BJ (cell line): Measurements from ENCODE around the gene EPB41L4A. TPM values are rescaled to one million over a fixed set of nuclear protein-coding genes. Genes with fewer than 3 reads are reported as not detected.

Experiments
- CTCF ChIA-PET: fragments of 350-600 bp; formaldehyde crosslinking; extraction: SDS; loops from one replicate; lab custom pipeline; 2021; ENCODE audit warnings: antibody characterized with exemption, inconsistent platforms; lab: Yijun Ruan, JAX
- POLR2A ChIA-PET: fragments of 300-600 bp; sonication (Branson Sonifier 250); formaldehyde crosslinking; extraction: SDS; loops from one replicate; lab custom pipeline; 2021; ENCODE audit warnings: antibody characterized with exemption; lab: Charles Lee
- DNase-seq: peaks from one replicate; pipeline ENCODE4 v3.0.0-alpha.2; 2011; ENCODE audit warnings: low read depth
- H3K27me3 ChIP-seq: 2 replicates; pipeline ENCODE4 v1.6.0; 2011; ENCODE audit warnings: low read length; ENCODE audit not compliant: control insufficient read depth, insufficient read depth
- H3K36me3 ChIP-seq: 2 replicates; pipeline ENCODE4 v1.5.1; 2011; ENCODE audit warnings: low read length; ENCODE audit not compliant: control insufficient read depth, insufficient read depth
- H3K4me3 ChIP-seq: 2 replicates; pipeline ENCODE4 v1.5.1; 2011; ENCODE audit warnings: low read depth, mild to moderate bottlenecking, control low read depth, low read length
- CTCF ChIP-seq: IDR thresholded peaks from 2 replicates; pipeline ENCODE4 v1.5.1; 2011; ENCODE audit warnings: low read depth, mild to moderate bottlenecking, control low read depth, inconsistent platforms, low read length, moderate library complexity; ENCODE audit not compliant: insufficient read depth
- polyA plus RNA-seq: library from polyadenylated mRNA; depleted of rRNA; stranded (reverse); fragments of >200 nt; gene quantifications from 2 replicates; pipeline ENCODE4 v1.2.3, GENCODE V29; 2011

The EPB41L4A gene
- polyA plus RNA-seq, 1 experiment: 0.04 TPM

GRCh38 chr5:112411903-112412302, 7.2 kb downstream of the EPB41L4A start:
- H3K4me3 ChIP-seq: no peak overlapping the region
- ChIA-PET CTCF (no interaction called here), POLR2A (no interaction called here)
- no peak for DNase-seq
- no peaks in the 10 kb centered on the region; the same call in none of the 2 replicates for H3K27me3 ChIP-seq
- H3K36me3 ChIP-seq: no peaks in the 10 kb centered on the region
- no peak for TF ChIP-seq CTCF

GRCh38 chr5:112407666-112408065, 11.4 kb downstream of the EPB41L4A start:
- CTCF ChIA-PET: interaction anchor here (1.3 kb wide), 1 partner anchor 13 kb away, joined by 3 read pairs; no protein-coding TSS in a partner anchor

GRCh38 chr5:112407240-112407639, 11.8 kb downstream of the EPB41L4A start:
- CTCF ChIA-PET: interaction anchor here (1.3 kb wide), 1 partner anchor 13 kb away, joined by 3 read pairs; no protein-coding TSS in a partner anchor
- POLR2A ChIA-PET: no interaction called here
- H3K4me3 ChIP-seq: no peak overlapping the region
- no peaks in the 10 kb centered on the region for H3K36me3 ChIP-seq
- TF ChIP-seq CTCF: no peak
- no peak for DNase-seq
- H3K27me3 ChIP-seq: no peaks in the 10 kb centered on the region; the same call in none of the 2 replicates

More at GRCh38 chr5:112407666-112408065, 11.4 kb downstream of the EPB41L4A start:
- TF ChIP-seq CTCF: no peak
- no peak for DNase-seq
- no peaks in the 10 kb centered on the region for H3K36me3 ChIP-seq
- H3K4me3 ChIP-seq: no peak overlapping the region
- POLR2A ChIA-PET: no interaction called here
- H3K27me3 ChIP-seq: no peaks in the 10 kb centered on the region; the same call in none of the 2 replicates

- ChIA-PET POLR2A (no interaction called here), CTCF (interaction anchor here (1.3 kb wide), 1 partner anchor 16 kb away, joined by 3 read pairs; no protein-coding TSS in a partner anchor)
- no peak for TF ChIP-seq CTCF
- Histone ChIP-seq H3K4me3 (no peak overlapping the region), H3K27me3 (no peaks in the 10 kb centered on the region), H3K36me3 (no peaks in the 10 kb centered on the region)
- DNase-seq: no peak
These were observed 16.0 kb downstream of the EPB41L4A start for GRCh38 chr5:112403069-112403468.

- no peak for TF ChIP-seq CTCF
- no peaks in the 10 kb centered on the region for H3K27me3 ChIP-seq
- ChIA-PET CTCF (no interaction called here), POLR2A (no interaction called here)
- no peak for DNase-seq
- no peaks in the 10 kb centered on the region for H3K36me3 ChIP-seq
- H3K4me3 ChIP-seq: no peak overlapping the region
These were observed 17.2 kb downstream of the EPB41L4A start for GRCh38 chr5:112401924-112402323.
